Activated CD4-positive, CD25-positive, alpha-beta regulatory T cell treated with anti-CD3 and anti-CD28 coated beads, Interleukin-2, amount 50 U/mL, for 16 hours (primary cell): ENCODE measurements around the gene ADAMTS6.
"Not testable (repeated sequence)": the region's sequence is repeated elsewhere in the genome, so short reads cannot be mapped to it uniquely, and the experiment has no call there.

Experiments
- DNase-seq: peaks from one replicate; pipeline ENCODE4 v3.0.0-alpha.2; 2020; ENCODE audit warnings: low read depth, low spot score

ADAMTS6 gene, protein sequence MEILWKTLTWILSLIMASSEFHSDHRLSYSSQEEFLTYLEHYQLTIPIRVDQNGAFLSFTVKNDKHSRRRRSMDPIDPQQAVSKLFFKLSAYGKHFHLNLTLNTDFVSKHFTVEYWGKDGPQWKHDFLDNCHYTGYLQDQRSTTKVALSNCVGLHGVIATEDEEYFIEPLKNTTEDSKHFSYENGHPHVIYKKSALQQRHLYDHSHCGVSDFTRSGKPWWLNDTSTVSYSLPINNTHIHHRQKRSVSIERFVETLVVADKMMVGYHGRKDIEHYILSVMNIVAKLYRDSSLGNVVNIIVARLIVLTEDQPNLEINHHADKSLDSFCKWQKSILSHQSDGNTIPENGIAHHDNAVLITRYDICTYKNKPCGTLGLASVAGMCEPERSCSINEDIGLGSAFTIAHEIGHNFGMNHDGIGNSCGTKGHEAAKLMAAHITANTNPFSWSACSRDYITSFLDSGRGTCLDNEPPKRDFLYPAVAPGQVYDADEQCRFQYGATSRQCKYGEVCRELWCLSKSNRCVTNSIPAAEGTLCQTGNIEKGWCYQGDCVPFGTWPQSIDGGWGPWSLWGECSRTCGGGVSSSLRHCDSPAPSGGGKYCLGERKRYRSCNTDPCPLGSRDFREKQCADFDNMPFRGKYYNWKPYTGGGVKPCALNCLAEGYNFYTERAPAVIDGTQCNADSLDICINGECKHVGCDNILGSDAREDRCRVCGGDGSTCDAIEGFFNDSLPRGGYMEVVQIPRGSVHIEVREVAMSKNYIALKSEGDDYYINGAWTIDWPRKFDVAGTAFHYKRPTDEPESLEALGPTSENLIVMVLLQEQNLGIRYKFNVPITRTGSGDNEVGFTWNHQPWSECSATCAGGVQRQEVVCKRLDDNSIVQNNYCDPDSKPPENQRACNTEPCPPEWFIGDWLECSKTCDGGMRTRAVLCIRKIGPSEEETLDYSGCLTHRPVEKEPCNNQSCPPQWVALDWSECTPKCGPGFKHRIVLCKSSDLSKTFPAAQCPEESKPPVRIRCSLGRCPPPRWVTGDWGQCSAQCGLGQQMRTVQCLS (N-terminal part only)

DNA sequence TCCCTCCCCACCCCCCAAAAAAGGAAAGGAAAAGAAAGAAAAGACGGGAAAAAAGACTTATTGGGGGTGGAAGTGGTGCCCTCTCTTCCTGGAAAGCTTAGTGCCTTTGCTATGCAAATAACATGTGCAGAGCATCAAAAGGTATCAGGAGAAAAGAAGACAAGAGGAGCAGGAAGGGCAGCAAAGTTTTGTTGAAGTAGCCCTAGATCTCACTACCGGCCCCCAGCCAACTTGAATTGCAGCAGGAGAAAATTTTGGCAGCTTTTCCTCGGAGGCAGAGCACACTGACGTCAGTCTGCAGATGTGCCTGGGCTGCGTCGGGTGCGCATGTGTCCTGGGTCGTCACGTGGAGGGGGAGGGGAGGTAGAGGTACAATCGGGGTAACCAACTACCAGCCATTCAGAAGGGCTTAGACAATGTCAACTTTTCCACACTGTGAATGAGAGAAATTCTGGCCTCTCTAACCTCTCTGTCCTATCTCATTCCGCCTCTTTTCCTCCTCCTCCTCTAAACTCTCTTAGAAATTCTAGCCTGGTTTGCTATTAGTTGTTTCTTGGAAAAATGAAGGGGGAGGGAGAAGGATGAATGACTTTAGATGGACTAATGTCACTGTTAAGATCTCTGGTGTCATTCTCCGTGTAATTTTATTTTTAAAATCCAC lies at the start of gene ADAMTS6:
ADAMTS6 (minus strand) TSS at position 286 of the 661 bp plus-strand sequence. CDS start 8,247 bp downstream, outside the sequence.
- peak; percentile 34 for DNase-seq

DNA sequence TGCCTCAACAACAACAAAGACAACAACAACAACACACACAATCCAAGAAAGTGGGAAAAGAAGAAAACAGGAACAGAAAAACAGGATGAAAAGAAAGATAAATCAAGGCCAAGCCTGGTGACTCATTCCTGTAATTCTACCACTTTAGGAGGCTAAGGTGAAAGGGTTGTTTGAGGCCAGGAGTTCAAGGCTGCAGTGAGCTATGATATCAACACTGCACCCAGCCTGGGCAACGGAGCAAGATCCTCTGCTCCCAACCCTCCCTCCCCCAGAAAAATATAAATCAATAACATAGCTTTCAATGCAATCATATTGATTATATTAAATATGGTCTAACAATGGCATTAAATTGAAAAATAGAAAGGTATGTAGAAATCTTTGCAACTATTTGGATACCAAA lies 49.2 kb upstream of the ADAMTS6 start:
- no peak for DNase-seq

DNA sequence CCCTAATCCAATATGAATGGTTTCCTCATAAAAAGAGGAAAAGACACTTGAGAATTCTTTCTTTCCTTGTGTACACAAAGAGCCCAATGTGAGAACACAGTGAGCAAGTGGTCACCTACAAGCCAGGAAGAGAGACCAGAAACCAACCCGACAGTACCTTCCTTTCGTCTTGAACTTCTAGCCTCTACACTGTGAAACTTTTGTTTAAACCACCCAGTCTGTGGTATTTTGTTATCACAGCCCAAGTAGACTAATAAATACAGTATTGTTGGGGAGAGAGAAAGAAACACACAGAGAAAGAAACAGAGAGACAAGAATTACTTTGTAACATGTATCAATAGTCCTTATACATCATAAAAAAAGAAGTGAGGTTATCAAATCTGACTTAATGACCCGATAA lies 44.0 kb upstream of the ADAMTS6 start:
- DNase-seq: no peak

DNA sequence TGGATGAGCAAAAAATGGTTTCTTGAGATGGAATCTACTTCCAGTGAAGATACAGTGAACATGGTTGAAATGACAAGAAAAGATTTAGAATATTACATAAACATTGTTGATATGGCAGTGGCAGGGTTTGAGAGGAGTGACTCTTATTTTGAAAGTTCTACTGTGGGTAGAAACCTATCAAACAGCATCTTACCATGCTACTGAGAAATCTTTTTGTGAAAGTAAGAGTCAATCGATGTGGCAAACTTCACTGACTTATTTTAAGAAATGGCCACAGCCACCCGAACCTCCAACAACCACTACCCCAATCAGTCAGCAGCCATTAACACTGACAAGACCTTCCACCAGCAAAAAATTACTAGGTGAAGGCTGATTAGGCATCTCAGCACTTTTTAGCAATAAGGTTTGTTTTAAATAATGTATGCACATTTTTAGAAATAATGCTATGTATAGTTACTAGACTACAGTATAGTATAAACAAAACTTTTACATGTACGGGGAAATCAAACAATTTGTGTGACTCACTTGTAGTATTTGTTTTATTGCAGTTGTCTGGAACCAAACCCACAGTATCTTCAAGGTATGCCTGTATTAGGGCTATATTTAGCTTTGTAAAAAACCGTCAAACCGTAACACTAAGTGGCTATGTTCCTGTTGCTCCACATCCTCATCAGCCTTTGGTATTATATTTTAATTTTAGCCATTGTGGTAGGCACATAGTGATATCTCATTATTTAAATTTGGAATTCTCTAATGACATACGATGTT lies 30.6 kb upstream of the ADAMTS6 start:
- DNase-seq: no peak

DNA sequence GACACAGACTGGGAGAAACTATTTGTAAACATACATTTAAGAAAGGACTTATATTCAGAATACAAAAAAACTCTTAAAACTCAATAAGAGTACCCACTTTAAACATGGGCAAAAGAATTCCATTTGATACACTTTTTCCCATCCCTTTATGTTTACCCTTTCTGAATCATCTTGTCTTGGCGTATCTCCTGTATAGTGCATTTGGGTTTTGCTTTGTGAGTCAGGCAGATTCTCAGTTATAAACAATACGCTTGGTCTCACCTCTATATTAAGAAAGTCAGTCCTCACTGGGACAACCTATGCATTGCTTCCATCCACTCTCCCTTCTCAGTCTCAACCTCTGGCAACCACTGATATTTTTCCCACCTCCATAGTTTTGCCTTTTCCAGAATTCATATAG lies 27.3 kb upstream of the ADAMTS6 start:
- DNase-seq: no peak

DNA sequence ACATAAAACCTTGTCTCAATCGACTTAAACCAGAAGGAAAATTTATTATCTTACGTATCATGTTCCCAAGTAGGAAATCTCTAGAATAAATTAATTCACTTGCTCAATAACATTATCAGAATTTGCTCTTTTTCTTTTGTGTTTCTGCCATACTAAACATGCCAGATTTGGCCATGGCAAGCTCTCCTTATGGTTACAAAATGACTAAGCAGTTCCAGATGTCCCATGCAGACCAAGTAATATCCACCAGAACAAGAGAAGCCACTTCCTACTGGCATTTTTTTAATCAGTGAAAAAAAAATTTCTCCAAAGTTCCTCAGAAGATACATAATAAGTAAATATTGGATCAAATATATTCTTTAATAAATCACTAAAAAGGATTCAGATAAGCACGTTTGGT lies 25.2 kb upstream of the ADAMTS6 start:
- no peak for DNase-seq

DNA sequence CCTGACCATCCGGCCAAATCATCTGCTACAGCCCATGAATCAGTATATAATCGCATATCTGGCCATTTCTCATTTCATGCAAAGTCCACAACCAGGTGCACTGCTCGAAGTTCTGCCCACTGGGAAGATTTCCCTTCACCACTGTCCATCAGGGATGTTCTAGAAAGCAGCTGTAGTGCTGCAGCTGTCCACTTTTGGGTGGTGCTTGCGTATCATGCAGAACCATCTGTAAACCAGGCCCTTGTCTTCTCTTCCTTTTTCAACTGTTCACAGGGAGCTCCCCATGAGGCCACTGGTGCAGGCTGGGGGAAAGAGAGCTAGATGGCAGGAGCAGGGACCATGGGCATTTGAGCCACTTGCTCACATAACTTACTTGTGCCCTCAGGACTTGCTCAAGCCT lies 7.4 kb upstream of the ADAMTS6 start:
- no peak for DNase-seq

DNA sequence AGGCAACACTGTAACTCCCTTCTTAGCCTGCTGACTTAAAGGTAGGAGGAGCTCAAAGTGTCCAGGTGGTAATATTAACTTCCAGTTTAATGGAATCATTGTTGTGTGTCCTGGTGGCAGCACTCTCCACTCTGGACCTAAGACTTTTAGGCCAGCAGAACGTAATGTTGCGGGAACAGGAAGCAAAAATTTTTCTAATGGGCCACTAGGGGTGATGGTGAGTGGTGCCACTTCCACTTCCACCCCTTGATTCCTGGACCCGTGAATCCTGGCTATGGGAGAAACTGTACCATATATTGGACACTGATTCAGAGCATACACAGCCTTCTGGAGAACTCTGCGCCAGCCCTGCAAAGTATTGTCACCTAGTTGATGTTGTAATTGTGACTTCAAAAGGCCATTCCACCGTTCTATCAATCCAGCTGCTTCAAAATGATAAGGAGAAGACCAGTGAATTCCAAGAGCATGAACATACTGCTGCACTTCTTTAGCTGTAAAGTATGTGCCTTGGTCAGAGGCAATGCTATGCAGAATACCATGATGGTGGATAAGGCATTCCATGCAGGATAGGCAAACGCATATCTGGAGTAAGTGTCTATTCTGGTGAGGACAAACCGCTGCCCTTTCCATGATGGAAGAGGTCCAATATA lies 6.4 kb upstream of the ADAMTS6 start:
- not testable (repeated sequence) for DNase-seq

DNA sequence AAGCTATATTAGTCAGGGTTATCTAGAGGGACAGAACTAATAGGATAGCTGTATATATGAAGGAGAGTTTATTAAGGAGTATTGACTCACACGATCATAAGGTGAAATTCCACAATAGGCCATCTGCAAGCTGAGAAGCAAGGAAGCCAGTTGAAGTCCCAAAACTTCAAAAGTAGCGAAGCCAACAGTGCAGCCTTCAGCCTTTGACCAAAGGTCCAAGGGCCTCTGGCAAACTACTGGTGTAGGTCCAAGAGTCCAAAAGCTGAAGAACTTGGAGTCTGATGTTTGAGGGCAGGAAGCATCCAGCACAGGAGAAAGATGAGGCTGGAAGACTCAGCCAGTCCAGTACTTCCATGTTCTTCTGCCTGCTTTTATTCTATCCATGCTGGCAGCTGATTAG lies 5.1 kb upstream of the ADAMTS6 start:
- DNase-seq: not testable (repeated sequence)

DNA sequence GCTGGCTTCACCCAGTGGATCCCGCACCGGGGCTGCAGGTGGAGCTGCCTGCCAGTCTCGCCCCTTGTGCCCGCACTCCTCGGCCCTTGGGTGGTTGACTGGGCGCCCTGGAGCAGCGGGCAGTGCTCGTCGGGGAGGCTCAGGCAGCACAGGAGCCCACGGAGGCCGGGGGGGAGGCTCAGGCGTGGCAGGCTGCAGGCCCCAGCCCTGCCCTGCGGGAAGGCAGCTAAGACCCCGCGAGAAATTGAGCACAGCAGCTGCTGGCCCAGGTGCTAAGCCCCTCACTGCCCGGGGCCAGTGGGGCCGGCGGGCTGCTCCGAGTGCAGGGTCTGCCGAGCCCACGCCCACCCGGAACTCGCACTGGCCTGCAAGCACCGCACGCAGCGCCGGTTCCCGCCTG lies 3.7 kb upstream of the ADAMTS6 start:
- no peak for DNase-seq

DNA sequence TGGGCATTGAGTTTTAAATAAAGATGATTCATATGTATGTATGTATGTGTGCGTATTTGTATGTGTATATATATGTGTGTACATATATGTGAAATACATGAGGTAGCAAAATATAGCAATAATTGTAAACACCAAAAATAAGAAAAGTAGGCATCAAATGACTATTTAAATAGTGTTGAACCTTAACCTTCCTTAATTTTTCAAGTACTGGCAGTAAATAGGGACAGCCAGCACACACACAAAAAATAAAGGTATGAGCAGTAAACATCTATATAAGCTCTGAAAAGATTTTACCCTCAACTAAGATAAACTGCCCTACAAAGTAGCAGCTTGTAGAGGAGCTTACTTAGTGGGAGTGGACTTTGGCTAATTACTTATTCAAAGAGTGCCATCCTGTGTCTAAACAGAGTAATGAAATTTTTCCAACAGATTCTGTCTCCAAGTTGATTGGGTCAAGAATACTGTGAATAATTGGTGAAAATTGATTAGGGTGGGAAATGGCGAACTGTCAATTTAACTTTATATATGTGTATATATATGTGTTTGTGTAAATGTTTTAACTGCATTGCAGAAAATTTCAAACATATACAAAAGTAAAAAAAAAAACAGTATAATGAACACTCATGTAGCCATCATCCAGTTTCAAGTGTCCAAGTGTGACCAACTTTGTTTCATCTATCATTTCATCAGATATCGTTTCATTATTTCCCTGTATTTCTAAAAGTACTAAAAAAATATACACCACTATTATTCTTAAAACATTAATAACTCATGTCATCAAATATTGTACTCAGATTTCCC lies 2.0 kb upstream of the ADAMTS6 start:
- no peak for DNase-seq

DNA sequence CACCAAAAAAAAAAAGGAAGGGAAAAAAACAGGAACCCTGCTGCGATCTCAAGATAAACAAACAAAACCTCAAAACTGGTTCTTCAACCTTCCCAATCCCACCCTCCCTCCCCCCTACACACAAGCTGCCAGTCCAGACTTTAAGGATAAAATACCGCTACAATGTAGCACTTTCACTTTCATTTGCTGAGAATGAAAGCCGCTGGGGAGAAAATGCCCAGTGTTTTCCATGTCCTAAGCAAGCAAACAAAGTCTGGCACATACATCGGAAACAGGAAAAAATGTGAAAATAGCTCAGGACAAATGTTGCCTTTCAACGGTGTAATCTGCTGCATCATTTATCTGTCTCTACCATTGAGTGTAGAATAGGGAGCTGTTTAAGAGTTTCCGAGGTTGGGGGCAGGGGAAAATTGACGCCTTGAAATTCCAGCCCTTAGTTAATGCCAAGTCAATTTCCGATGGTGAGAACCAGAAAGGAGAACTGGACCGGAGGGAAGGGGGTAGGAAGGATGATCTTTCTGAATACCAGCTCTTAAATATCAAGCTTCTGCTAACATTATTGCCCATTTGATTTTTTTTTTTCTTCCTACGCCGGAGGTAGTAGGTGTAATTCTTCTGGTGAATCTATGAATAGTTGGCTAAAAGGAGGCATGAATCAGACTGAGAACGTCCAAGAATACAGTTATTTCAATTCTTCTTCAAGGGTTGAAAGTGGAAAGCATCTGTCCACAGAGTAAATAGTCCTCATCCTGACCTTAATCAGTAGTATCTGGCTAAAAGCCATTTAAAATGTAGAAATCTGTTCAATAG lies 1.2 kb upstream of the ADAMTS6 start:
- DNase-seq: no peak

DNA sequence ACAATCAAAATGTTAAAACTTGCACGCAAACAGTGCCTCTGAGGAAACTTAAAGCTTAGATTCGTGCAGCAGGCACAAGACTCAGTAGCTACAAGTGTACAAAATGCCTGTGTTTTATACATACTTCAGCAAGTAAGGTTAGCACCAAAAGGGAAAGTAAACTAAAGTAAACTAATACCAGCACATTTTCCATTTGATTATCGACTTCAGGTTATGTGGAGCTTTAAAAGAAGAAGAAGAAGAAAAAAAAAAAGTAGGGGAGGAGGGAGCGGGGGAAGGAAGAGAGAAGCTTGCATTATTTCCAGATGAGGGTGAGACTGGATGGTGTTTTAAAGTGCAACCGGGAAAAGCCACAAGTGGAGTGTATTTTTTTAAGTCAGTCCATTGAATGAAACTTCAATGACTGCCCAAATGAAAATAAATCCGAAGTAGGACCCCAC lies 596 bp upstream of the ADAMTS6 start:
- no peak for DNase-seq

DNA sequence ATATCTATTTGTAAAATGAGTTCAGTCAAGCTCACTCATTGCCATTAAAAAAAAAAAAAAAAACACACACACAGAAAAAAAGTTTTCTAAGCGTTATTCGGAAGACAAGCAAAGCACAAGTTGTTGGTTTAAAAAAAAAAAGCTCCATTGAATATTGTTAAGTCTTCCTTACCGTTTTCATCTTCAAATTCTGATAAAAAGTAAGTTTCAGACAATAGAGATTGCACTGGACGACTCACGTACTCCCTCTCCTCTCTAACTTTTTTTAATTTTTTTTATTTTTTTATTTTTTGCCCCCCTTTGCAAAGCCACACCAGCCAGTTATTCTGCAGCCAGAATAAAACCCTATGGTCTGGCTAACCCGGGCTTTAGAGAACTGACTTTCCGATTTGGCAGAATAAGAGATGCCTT lies 544 bp downstream of the ADAMTS6 start:
- no peak for DNase-seq

DNA sequence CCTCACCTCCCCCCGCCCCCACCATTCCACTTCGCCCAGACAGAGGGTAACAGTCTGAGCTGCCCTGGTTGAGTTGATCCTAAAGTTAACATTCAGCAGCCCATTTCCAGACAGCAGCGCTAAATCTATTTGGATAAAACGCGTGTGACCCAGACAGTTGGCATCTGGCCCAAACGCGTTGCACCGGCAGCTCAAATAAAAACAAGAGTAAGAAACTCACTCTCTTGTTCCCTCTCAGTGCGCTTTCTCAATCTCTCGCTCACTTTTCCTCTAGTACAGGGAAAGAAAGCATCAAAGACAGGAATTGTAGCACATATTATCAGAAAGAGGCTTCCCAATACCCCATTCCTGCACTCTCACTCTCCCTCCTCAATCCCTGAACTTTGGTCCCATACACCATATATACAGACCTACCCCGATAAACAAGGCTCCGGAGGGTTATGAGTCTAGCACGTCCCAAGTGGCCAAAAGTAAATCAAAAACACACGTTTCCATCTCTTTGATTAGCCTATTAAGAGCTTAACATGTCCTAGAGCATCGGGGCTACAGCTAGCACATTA lies 1.3 kb downstream of the ADAMTS6 start:
- DNase-seq: no peak

DNA sequence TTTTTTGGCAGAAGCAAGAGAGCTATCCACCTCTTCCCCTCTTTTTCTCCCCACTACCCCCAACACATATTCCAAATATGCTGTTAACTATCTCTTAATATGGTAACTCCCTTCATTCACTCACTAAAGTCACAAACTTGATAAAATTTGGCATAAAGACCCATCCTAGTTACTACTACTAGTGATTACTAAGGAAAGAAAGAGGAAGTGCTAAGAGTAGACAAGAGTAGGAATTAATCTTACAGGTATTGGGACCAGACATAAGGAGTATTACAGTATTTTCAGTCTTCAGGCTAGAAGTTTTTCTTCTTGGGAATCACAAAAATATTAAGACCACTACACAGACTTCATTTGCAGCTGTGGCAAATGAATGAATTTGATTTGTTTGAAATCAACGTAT lies 2.2 kb downstream of the ADAMTS6 start:
- DNase-seq: no peak

DNA sequence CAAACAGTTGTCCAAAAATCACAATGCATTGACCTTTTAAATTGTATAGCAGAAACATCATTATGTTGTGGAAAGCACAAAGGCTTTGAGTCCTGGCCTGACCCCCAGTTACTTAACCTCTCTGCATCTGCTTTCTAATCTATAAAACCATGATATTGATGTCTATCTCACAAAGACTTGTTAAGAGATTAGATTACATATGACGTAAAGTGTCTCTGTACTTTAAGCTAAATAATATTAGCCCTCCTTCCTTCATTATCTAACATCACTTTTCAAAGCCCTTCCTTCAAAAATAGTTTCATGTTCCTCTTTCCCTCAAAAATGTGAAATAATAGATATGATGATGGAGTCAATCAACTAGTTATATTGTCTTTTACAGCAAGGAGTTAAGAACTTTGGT lies 3.4 kb downstream of the ADAMTS6 start:
- DNase-seq: no peak

DNA sequence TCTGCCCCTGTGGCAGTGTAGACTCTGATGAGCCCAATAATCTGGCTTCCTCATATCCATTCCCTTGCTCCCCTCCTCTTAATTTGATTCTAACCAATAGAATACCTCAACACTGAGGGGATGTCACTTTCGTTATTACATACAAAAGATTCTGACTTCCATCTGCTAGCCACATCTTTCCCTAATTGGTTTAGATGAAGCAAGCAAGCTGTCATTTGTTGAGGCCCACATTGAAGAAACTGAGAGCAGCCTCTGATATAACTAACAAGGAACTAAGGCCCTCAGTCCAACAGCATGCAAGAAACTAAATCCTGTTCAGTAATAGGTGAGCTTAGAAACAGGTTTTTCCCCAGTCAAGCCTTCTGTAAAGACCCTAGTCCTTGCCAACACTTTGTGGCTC lies 5.8 kb downstream of the ADAMTS6 start:
- no peak for DNase-seq

DNA sequence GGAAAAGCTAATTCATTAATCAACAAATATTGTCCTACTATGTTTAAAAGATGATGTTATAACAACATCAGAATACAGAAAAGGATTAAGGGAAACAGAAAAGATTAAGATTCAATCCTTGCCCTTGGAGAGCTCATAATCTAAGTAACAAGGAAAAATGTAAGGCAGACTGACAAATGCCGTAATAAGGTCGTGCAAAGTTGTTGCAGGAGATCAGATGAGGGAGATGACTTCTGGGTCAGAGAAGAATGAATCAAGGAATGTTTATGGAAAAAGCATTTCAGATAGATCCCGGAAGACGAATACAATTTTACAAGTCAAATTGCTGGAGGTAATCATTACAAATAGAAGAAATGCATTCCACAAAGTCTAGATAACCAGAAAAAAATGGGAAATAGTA lies 6.4 kb downstream of the ADAMTS6 start:
- DNase-seq: no peak
